HG03064 (cell line): ENCODE data around the gene EOGT.
A peak's percentile ranks its signal among the peaks of the same experiment; 100 is the strongest.

Experiments used
- ATAC-seq: cut with Tn5 transposase; IDR thresholded peaks from one replicate; pipeline ENCODE4 v1.9.1; 2021; ENCODE audit warnings: low read depth; ENCODE audit not compliant: unreplicated experiment

EOGT gene

DNA sequence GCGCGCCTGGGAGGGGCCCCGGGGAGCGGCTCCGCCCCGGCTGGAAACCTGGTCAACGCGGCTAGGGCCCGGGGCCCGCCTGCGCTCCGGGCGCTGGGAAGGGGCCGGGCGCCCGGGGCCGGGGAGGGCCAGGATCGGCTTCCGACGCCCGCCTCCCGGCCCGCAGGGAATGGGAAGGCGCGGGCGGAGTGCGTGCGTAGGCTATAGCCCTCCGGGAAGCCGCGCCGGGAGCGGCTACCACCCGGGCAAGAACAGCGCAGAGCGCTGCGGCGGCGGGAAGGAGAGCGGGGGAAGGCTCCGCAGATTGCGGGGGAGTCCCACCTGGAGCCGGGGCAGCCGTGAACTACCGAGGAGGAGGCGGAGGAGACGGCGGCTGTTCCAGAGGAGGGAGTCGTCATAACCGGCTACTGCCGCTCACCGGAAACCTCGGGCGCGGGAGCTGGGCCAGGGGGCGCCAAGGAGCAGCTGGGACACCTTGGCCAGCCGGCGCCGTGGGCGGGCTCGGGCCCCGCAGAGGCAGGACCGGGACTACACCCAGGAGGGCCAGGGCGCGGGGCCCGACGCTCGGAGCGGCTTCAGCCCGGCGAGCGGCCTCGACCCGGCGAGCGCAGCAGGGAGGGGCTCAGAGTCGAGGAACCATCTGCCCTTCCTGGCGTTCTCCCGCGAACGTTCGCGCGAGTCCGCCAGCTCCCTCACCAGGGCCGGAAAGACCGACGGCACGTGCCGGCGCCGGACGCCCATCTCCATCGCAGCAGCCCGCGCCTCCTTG is at the start of gene EOGT:
TSS of gene EOGT (minus strand) at position 432 of the 769 bp plus-strand sequence. CDS start 3,838 bp downstream, outside the sequence.
- peak; percentile 83 for ATAC-seq

DNA sequence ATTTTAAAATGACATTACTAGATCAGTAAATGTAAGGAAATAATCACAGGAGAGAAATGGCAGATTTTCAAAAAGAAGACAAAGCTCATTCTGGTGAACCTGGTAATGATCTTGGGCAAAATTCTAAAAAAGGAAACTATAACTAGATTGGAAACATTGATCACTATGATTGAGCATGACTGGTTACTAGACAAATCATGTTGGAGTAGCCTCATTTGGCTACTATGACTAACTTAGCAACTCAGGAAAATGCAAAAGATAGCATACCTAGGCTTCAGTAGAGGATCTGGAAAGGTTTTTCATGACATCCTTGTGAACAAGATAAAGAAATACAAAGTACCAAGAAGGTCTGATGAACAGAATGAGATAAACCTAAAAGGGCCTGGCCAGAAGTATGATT is 46.2 kb upstream of the EOGT start:
- no peak for ATAC-seq

DNA sequence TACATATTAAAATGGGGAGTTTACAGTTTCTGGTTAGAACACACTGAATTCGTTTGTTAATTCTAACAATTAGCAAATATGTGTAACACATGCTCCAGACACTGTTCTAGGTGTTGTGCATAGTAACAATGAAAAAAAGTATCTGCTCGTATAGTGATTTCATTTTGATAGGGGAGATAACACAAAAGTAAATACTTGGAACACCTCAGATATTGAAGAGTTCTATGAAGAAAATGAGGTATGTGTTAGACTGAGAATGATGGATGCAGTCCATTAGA is 45.4 kb upstream of the EOGT start:
- ATAC-seq, result no peak

DNA sequence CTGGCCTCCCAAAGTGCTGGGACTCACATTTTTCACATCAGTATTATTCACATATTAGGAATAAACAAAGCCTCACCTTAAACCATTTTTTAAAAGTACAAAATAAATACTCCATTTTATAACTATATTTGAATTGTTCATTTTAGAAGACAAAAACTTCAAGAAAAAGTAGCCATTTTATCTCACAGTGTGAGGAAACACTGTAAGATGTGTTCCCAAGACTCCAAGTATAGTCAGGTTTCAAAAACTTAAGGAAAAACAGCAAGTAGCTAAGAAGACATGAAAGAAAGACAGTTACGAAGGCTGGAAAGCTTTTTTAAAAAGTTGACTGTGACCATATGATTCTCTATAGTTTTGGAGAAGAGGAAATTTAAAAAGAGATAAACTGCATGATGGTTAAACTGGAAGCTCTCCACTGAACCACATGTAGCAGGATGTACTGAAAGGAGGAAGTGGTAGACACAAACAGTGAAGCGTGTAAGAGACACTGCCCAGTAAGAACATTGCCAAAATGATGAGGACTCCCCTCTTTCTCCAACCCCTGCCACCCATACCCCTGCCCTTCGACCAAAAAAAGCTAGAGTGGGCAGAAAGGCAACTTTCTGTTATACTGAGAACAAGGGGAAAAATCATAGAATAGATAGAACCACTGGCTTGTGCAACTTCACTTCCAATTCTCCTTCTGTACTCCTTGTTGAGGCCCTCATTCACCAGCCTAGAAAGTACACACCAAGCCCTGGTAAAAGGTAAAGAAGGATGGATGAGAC is 44.9 kb upstream of the EOGT start:
- ATAC-seq, result peak; percentile 99

DNA sequence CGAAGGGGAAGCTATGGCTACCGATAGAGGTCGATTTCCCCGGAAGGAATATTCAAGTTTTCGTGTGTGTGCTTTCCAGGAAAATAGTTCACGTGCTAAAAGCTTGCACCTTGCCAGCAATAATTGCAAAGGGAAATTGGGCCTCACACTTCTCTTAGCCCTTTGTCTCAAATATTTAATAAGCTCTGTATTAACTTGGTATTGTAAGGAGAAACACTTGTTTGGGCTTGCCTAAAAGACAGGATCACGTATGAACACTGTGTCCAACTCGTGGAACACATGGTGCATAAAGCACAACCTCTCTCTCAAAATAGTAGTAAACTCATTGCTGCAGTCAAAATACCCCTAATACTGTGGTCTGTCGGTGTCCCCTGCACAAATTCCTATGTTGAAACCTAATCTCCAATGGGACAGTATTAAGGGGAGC is 39.0 kb upstream of the EOGT start:
- ATAC-seq, result no peak

DNA sequence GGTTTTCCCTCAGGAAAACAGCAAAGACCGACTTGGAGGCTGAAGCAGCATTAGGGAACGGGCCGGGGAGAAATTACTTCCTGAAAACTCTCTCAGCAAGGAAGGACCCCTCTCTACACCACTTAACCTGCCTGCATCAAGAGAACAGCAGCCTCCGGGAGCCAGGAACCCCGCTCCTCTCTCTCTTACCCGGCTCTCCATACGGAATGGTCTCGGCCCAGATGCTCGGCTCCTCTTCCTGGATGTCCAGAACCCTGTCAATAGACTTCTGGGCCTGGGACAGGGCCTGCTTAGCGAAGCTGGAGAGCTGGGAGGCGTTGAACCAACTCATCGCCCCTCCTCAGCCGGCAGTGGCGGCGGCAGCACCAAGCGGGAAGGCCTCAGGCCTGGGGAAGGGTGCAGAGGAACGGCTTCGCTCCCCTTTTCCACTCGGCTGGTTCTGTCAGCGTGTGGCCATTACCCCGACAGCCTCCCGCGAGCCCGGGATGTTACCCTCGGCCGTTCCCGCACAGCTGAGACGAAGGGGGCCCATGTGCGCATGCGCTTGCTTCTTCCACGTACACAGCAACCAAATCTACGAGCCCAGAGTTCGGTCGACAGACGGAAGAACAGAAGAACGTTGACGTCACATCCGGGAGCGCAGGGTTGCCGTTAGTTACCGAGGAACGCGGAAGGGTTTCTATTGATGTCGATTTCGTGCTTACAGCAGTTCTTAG is 38.4 kb upstream of the EOGT start, which contains the start of gene TMF1:
TSS of gene TMF1 (minus strand) at position 578 of the 716 bp plus-strand sequence. CDS start at position 331, 247 bp downstream.
- peak; percentile 90 for ATAC-seq

DNA sequence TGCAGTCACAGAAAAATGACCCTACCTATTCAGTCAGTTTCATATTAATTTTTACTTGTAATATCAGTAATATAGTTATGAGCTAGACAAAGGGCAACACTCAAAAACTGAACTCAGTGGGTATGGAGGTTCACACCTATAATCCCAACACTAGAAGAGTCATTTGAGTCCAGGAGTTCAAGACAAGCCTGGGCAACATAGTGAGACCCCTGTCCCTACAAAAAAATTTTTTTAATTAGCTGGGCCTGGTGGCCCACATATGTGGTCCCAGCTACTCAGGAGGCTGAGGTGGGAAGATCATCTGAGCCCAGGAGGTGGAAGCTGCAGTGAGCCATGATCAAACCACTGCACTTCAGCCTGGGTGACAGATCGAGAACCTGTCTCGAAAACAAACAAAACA is 35.5 kb upstream of the EOGT start:
- no peak for ATAC-seq

DNA sequence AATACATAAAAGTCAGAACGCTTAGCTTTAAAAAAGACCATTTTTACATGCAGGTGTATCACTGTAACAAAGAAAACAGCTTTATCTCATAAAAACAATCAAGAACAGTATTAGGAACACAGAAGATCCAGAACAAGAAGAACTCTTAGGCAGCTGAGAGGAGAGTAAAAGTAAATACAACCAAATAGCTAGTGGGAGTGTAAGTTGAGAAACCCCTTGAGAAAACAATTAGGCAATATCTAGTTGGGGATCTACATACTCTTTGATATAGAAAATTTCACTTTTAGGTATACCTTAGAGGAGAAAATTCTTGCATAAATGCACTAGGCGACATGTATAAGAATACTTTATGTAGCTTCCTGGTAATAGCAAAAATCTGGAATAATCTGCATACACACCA is 31.1 kb upstream of the EOGT start:
- ATAC-seq, result no peak

DNA sequence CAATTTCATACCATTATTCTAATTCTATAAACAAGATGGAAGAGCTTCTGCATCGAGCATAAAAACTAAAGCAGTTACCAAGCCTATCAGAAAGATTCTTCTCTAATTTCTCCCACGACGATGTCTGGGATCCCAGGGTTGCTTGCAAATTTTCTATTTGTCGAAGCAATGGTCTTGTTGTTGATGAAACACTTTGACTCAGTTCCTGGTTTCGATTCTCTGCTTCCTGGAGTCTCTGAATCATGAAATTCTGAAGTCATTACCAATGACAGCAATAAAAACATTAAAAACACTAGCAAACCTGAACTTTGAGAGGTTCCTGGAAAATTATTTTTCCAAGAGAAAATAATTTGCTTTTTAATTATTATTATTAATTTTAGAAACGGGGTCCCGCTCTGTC is 20.0 kb upstream of the EOGT start:
- ATAC-seq, result no peak

DNA sequence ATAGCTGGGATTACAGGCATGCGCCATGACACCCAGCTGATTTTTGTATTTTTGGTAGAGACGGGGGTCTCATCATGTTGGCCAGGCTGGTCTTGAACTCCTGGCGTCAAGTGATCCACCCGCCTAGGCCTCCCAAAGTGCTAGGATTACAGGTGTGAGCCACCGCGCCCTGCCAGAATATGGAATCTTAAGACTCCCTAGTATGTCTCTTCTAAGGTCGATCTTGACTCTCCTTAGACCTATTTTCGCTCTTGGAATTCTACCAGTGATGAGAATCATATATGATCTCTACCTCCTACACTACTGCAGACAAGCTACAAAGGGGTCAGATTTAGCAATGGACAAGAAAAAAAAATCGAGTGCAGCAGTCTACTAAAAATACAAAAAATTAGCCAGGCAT is 19.3 kb upstream of the EOGT start:
- ATAC-seq, result no peak

DNA sequence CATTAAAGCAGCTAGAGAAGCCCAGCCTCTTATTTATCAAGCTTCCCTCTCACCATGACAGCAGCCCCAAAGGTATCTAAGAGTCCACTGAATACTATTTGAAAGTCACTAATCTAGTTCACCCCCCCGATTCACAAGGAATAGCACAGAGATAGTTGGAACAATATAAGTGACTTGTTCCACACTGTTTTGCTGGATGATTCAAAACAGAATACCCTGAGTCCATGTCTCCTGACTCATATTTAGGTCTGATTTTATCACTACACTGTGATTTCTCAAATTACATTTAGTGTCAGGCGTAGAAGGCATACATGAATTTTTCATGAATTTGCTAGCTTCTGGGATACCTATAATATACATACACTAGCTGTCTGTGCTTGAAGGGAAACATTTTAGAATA is 18.7 kb upstream of the EOGT start:
- no peak for ATAC-seq

DNA sequence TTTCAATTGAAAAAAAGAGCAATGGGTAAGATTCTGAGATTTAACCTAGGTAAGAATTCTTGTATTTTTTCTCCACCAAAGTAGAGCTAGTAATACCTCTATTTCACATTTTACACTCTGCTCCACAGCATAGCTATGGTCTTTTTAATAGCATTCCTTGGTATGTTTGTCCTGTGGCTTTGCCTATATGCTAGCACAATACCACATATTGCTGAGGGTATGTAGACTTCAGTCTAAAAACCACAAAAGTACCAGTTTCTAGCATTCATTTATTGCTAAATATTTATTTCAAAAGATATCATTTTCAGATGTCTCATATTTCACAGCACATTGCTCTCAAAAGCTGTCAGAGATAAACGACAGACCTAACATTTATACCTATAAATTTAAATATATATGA is 18.2 kb upstream of the EOGT start:
- ATAC-seq, result no peak

DNA sequence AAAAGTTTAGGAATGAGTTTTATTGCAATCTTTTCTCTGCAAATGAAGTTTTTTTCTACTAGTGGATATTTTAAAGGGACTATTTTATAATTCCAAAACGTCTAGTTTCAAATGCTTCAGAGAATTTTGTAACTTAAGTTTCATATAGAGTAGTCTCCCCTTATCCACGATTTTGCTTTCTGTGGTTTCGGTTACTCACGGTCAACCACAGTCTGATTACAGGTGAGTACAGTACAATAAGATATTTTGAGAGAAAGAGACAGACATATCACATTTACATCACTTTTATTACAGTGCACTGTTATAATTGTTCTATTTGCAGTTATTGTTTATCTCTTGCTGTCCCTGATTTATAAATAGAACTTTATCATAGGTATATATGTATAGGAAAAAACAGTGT is 7.4 kb upstream of the EOGT start:
- no peak for ATAC-seq

DNA sequence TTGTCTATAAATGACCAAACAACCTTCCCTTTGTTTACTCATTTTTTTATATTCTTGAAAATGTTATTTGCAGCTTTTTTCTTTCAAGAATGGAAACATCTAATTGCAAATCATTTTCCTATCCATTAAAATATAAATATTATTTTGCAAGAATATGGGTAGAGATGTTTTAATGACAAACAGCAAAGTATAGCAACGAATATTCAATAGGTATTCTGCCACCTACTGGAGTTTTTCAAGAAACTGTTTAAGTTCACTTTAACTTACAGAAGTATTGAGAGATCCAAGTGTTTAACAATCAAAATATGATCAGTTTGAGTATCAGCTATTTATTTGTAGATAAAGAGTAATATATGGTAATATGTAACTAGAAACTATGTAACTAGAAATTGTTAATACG is 6.9 kb upstream of the EOGT start:
- ATAC-seq, result no peak

DNA sequence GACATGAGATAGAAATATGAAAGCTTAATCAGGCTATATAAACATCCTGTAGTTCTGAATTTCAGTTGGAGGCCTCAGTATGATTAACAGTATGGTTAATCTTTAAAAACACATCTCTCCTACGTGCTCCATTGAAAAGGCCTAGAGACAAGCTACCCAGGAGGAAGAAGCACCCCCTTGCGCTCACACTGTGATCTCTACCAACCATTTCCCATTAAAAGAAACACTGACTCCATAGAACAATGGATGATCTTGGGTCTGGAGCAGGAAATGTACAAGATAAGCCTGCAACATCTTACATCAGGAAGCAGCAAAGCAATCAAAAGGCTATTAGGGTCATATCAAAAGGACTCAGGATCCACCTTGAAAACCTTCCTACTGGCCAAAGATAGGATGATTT is 3.4 kb upstream of the EOGT start:
- ATAC-seq, result no peak

DNA sequence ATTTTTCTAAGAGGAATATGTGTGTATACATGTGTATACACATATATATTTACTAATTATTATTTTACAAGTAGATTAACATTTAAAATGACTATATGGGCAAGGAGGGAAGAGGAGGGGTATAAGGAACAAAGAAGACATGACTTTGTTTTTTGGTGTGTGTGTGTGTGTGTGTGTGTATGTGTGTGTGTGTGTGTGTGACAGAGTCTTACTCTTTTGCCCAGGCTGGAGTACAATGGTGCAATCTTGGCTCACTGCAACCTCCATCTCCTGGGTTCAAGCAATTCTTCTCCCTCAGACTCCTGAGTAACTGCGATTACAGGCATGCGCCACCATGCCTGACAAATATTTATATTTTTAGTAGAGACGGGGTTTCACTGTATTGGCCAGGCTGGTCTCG is 2.6 kb upstream of the EOGT start:
- ATAC-seq, result no peak

DNA sequence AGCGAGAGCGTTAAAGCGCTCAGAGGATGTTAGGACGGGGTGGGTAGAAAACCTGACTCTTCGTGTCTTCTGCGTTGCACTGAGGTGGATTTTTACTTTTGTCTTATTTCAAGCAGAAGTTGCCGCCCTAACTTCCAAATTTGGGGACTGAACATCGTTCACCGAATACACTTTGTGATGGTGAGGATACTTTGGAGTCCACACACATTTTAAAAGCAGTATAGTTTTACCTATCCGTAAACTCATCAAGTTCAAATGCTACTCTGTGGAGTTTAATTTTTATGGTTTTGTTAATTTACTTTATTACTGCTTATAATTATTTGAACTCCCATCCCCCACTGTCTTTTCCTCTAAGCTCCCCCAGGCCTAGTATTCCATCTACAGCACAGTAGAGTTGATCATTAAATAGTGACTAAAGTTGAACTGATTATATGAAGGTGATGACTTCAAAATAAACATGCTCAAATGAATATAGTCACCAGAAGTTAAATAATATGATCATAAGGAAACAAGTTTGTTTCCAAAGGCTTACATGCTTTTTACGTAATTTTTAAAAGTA is 617 bp upstream of the EOGT start:
- no peak for ATAC-seq

DNA sequence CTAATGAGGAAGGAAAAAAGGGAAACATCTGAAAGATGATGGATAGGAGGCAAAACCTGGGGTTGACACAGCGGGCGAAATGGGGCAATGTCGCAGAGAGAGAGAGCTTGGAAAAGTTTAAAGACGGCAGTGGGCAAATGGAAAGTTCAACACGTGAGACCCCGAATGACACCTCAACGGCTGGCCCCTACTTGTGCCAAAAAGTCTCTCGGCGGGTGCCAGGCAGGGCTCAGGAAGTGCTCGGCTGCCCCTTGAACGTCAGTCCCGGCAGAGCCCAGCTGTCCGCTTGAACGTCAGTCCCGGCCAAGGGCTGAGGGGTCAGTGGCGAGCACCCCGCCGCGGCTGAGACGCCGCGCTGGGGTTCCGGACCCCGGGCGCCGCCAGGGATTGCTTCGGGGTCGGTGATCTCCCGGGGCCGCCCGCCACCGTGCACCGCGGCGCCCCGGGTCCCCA is 658 bp downstream of the EOGT start:
- ATAC-seq, result peak; percentile 34

DNA sequence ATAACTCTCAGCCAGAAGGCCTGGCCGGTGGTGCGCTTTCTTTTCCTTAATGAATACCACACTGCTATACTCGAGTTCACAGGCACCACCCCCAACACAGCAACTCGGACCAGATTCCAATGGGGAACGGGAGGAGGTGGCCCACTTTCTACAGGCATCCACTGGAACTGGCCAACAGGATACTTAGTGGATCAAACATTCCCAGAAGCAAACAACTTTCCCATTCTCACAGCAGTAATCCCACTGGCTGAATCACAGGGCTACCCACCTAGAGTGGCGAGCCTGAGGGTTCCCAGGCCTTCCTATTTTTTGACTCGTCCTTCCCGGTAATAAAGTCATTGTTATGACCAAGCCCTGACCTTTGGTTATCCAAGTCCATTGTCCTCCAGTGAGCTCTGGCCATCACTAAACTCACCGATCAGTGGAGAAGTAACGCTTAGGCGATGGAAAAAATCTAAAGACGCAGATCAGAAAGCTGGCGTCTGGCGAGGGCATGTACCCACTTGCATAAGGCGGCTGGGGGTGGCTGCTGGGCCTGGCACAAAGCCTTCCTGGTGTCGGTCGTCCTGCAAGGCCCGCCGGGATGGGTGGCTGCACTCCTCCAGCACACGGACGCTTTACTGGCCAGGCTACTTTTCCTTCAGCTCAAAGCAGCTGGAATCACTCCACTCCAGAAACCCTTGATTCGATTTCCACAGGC is 1.2 kb downstream of the EOGT start:
- ATAC-seq, result no peak

DNA sequence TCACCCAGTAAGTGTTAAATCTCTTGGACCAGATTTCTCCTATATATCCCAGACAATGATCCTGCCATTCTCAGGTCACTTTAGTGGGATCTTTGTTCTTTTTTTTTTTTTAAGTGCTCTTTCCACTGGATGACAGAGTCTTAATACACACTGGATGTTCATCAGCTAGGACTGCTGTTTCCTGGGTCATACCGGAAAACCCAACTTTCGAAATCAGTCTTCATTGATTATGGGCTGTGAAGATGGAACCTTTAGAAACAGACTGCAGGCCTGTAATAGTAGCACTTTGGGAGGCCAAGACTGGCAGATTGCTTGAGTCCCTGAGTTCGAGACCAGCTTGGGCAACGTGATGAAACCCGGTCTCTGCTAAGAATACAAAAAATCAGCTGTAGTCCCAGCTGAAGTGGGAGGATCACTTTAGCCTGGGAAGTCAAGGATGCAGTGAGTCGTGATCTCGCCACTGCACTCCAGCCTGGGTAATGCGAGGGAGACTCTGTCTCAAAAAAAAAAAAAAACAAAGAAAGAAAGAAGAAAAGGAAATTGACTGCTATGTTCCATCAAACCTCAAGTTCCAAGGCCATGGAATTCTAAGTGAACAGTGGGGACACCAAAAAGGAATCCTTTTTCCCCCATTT is 2.3 kb downstream of the EOGT start:
- no peak for ATAC-seq
